ENCODE data around the gene SPIN1.

SPIN1 gene

GRCh38 chr9:88511906-88512305 is 123.7 kb downstream of the SPIN1 start:
- ATAC-seq, result no peak
- TF ChIP-seq ISL1 (CRISPR knock-in tag; IDR thresholded peaks at IDR 0.05) (no peak), ESRRG (CRISPR knock-in tag; IDR thresholded peaks at IDR 0.05) (no peak), POU6F1 (CRISPR knock-in tag; IDR thresholded peaks at IDR 0.05; ENCODE audit: borderline replicate concordance, low read depth) (no peak), CSDC2 (CRISPR knock-in tag; IDR thresholded peaks at IDR 0.05) (no peak), RARB (CRISPR knock-in tag; IDR thresholded peaks at IDR 0.05) (no peak), ARNTL (CRISPR knock-in tag; IDR thresholded peaks at IDR 0.05; ENCODE audit: borderline replicate concordance, low read depth) (no peak), TSHZ2 (CRISPR knock-in tag; IDR thresholded peaks at IDR 0.05) (no peak), CSRNP3 (CRISPR knock-in tag; IDR thresholded peaks at IDR 0.05) (no peak), OSR1 (CRISPR knock-in tag; IDR thresholded peaks at IDR 0.05) (no peak), ZC3H10 (CRISPR knock-in tag; IDR thresholded peaks at IDR 0.05) (no peak), ZFP3 (CRISPR knock-in tag; IDR thresholded peaks at IDR 0.05) (no peak), BACH2 (CRISPR knock-in tag; IDR thresholded peaks at IDR 0.05; ENCODE audit: borderline replicate concordance) (no peak), TOX (CRISPR knock-in tag; IDR thresholded peaks at IDR 0.05; ENCODE audit: borderline replicate concordance) (no peak), ZNF565 (CRISPR knock-in tag; conservative IDR thresholded peaks at IDR 0.05; ENCODE audit: low read depth) (no peak), TCF4 (CRISPR knock-in tag; IDR thresholded peaks at IDR 0.05; ENCODE audit: borderline replicate concordance) (no peak), PPARA (CRISPR knock-in tag; IDR thresholded peaks at IDR 0.05; ENCODE audit: borderline replicate concordance) (no peak), SNAI2 (CRISPR knock-in tag; IDR thresholded peaks at IDR 0.05) (no peak), PATZ1 (CRISPR knock-in tag; IDR thresholded peaks at IDR 0.05; ENCODE audit: borderline replicate concordance) (no peak), ZNF70 (CRISPR knock-in tag; IDR thresholded peaks at IDR 0.05) (no peak)

GRCh38 chr9:88514247-88514646 is 126.0 kb downstream of the SPIN1 start:
- ATAC-seq, result no peak
- no peak for TF ChIP-seq ZFP30 (CRISPR knock-in tag; IDR thresholded peaks at IDR 0.05)
- no peak for TF ChIP-seq TOX (CRISPR knock-in tag; IDR thresholded peaks at IDR 0.05; ENCODE audit: borderline replicate concordance)
- TF ChIP-seq CSRNP3 (CRISPR knock-in tag; IDR thresholded peaks at IDR 0.05), result no peak
- no peak for TF ChIP-seq CREB5 (CRISPR knock-in tag; IDR thresholded peaks at IDR 0.05; ENCODE audit: low read depth)
- no peak for TF ChIP-seq ZFP3 (CRISPR knock-in tag; IDR thresholded peaks at IDR 0.05)
- no peak for TF ChIP-seq ZNF70 (CRISPR knock-in tag; IDR thresholded peaks at IDR 0.05)
- TF ChIP-seq GLIS3 (CRISPR knock-in tag; IDR thresholded peaks at IDR 0.05), result no peak
- no peak for TF ChIP-seq POU6F1 (CRISPR knock-in tag; IDR thresholded peaks at IDR 0.05; ENCODE audit: borderline replicate concordance, low read depth)
- TF ChIP-seq PATZ1 (CRISPR knock-in tag; IDR thresholded peaks at IDR 0.05; ENCODE audit: borderline replicate concordance), result no peak
- TF ChIP-seq ZC3H10 (CRISPR knock-in tag; IDR thresholded peaks at IDR 0.05), result no peak
- no peak for TF ChIP-seq ESRRG (CRISPR knock-in tag; IDR thresholded peaks at IDR 0.05)
- no peak for TF ChIP-seq TCF4 (CRISPR knock-in tag; IDR thresholded peaks at IDR 0.05; ENCODE audit: borderline replicate concordance)
- TF ChIP-seq CSDC2 (CRISPR knock-in tag; IDR thresholded peaks at IDR 0.05), result no peak
- TF ChIP-seq PPARA (CRISPR knock-in tag; IDR thresholded peaks at IDR 0.05; ENCODE audit: borderline replicate concordance), result no peak
- TF ChIP-seq OSR1 (CRISPR knock-in tag; IDR thresholded peaks at IDR 0.05), result no peak
- TF ChIP-seq ISL1 (CRISPR knock-in tag; IDR thresholded peaks at IDR 0.05), result no peak
